Esophagus muscularis mucosa (tissue), 4 donors: ENCODE results near the gene COL16A1.

ENCODE experiments used
- EP300 ChIP-seq: sonication (generic); formaldehyde crosslinking; IDR thresholded peaks from one replicate; pipeline ENCODE4 v1.6.1; 2017; ENCODE audit warnings: antibody characterized with exemption
- POLR2A ChIP-seq: fragments of 450-650 bp; IDR thresholded peaks from one replicate; pipeline ENCODE4 v1.6.1; 2017; ENCODE audit warnings: antibody characterized with exemption, moderate library complexity, mild to moderate bottlenecking, low read depth
- POLR2AphosphoS5 ChIP-seq, 2 donors: sonication (generic); formaldehyde crosslinking; IDR thresholded peaks; one replicate each; pipeline ENCODE4 v1.6.1; 2017; ENCODE audit warnings: antibody characterized with exemption in 2 of 2
- TF ChIP-seq, protein P1 (sequence below), 3 experiments: fragments of 200-600 bp in 2 of 3; fragments of 450-650 bp in 1 of 3; sonication (generic) in 2 of 3; IDR thresholded peaks; one replicate each; pipeline ENCODE4 v1.5.1; 2017 to 2019; ENCODE audit warnings: antibody characterized with exemption in 3 of 3, mild to moderate bottlenecking in 2 of 3, moderate library complexity in 1 of 3

DNA sequence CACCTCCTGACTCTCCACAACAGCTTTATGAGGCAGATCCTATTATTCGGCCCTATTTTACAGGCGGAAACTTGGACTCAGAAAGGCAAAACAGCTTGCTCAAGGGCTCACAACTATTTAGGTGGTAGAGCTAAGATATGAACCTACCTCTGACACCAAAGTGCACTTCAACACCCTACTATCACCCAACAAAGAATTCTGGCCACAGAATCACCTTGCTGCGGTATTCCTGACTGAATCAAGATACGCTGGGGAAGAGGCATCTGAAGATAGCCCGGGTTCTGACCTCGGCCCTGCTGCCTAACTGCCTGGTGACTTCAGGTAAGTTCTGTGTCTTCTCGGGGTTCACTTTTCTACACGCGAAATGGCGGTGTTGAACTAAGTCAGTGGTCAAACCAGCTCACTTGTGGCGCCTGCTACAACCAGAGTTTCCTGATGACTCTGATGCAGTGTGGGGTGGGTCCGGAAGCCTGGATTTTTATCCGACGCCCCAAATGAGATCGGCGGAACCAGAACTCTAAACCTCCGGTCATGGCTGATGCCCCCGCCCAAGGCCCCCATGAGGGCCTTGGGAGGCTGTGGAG is 59.7 kb downstream of the COL16A1 start:
- TF ChIP-seq EP300, result no peak
- TF ChIP-seq, protein P1, sequence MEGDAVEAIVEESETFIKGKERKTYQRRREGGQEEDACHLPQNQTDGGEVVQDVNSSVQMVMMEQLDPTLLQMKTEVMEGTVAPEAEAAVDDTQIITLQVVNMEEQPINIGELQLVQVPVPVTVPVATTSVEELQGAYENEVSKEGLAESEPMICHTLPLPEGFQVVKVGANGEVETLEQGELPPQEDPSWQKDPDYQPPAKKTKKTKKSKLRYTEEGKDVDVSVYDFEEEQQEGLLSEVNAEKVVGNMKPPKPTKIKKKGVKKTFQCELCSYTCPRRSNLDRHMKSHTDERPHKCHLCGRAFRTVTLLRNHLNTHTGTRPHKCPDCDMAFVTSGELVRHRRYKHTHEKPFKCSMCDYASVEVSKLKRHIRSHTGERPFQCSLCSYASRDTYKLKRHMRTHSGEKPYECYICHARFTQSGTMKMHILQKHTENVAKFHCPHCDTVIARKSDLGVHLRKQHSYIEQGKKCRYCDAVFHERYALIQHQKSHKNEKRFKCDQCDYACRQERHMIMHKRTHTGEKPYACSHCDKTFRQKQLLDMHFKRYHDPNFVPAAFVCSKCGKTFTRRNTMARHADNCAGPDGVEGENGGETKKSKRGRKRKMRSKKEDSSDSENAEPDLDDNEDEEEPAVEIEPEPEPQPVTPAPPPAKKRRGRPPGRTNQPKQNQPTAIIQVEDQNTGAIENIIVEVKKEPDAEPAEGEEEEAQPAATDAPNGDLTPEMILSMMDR (IDR thresholded peaks at IDR 0.05), result no peak
- no peak for TF ChIP-seq POLR2A
- no peak for TF ChIP-seq POLR2AphosphoS5 (IDR thresholded peaks at IDR 0.05)
